GM12874 (cell line): Measurements from ENCODE around the gene PKHD1.

Experiments
- CTCF ChIP-seq: IDR thresholded peaks from 2 replicates; pipeline ENCODE4 v1.5.1; 2011; ENCODE audit warnings: low read depth, mild to moderate bottlenecking, control low read depth, low read length, moderate library complexity; ENCODE audit not compliant: insufficient read depth

Gene PKHD1

GRCh38 chr6:51740658-51741057, 346.8 kb downstream of the PKHD1 start:
- TF ChIP-seq CTCF, result no peak

- TF ChIP-seq CTCF, result no peak
Measured at GRCh38 chr6:51738614-51739013, 348.8 kb downstream of the PKHD1 start.

- TF ChIP-seq CTCF, result no peak
Measured at GRCh38 chr6:51737580-51738360, 349.6 kb downstream of the PKHD1 start.

GRCh38 chr6:51725155-51725554, 362.3 kb downstream of the PKHD1 start:
- no peak for TF ChIP-seq CTCF

GRCh38 chr6:51720327-51720726, 367.1 kb downstream of the PKHD1 start:
- TF ChIP-seq CTCF, result no peak

- TF ChIP-seq CTCF, result no peak
Measured at GRCh38 chr6:51719297-51719696, 368.1 kb downstream of the PKHD1 start.

GRCh38 chr6:51718533-51718932, 368.9 kb downstream of the PKHD1 start:
- no peak for TF ChIP-seq CTCF
